GM18861 (cell line): ENCODE results near the gene COPS6.

Experiments used
- ATAC-seq: cut with Tn5 transposase; IDR thresholded peaks from one replicate; pipeline ENCODE4 v1.9.1; 2021; ENCODE audit not compliant: unreplicated experiment

COPS6 gene

DNA sequence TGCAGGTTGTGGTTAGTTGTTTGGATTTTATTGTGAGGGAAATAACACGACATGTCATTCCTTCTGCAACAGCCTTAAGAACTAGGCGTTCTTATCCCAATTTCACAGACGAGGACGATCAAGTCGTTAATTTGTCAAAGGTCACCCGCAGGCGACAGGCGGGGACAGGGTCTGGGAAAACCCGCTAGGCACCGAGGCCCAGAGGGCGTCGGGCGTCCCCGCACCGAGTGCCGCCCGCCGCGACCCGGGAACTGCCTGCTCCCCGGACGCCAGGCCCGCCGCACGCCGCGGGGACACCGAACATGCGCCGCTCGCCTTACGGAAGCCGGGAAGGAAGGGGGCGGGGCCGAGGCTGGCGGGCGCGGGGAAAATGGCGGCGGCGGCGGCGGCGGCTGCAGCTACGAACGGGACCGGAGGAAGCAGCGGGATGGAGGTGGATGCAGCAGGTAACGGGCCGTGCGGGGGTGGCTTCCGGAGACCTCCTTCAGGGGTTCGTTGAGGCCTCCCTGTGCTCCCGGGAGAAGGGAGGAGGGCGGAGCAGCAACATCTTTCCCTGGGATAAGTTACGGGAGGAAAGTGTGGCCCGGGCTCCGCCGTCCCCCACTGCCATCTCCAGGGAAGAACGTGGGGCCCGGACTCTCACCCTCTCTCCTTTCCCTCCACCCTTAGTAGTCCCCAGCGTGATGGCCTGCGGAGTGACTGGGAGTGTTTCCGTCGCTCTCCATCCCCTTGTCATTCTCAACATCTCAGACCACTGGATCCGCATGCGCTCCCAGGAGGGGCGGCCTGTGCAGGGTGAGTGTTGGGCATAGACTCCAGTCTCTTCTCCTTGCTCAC lies at the start of gene COPS6:
Gene COPS6 (plus strand): TSS at position 349 of the 837 bp plus-strand sequence. CDS start 22 bp downstream, at position 371.
- ATAC-seq = no peak

DNA sequence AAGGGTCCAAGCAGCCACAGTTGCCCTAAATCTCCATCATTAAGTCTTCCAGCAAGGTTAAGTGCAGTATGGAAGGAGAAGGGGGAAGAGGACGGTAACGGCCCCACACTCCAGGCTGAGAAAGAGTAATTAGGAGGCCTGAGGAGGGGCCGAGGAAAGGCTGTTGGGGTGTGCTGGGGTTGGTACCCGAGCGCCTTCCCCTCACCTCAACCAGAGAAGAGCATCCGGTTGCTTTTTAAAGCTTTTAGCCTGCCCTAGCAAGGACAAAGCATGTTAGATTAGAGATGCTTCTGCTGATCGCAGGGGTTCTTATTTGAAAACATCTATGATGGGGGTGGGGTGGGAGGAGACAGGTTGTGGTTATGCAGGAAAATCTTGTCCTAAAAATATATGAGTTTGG lies 48.2 kb upstream of the COPS6 start:
- ATAC-seq = no peak

DNA sequence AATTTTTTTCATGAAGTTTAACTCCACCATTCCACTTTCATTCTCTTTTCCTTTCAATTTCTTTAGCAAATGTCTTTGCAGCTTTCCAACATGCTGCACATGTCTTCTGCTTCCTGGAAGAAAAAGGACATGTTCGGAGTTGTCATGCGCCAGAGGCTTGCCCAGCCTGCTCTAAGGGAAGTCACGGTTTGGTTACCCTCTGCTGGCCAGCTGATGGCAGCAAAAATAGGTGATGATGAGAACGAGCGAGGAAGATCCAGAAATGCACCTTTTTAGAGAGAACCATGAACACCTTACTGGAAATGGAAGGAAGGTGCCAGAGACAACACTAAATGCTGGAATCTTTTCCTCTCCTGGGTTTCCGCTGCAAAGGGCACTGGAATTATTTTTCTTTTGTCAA lies 44.1 kb upstream of the COPS6 start:
- ATAC-seq = no peak

DNA sequence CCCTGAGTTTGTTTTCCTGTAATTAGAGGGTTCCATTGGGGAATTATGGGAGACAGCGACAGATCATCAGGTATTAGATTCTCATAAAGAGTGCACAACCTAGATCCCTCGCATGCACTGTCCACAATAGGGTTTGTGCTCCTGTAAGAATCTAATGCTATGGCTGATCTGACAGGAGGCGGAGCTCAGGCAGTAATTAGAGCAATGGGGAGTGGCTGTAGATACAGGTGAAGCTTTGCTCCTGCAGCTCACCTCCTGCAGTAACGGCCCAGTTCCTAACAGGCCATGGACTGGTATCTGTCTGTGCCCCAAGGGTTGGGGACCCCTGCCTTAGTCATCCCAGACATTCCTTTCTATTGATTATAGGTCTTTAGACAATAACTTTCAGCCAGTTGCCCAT lies 40.1 kb upstream of the COPS6 start:
- no peak for ATAC-seq

DNA sequence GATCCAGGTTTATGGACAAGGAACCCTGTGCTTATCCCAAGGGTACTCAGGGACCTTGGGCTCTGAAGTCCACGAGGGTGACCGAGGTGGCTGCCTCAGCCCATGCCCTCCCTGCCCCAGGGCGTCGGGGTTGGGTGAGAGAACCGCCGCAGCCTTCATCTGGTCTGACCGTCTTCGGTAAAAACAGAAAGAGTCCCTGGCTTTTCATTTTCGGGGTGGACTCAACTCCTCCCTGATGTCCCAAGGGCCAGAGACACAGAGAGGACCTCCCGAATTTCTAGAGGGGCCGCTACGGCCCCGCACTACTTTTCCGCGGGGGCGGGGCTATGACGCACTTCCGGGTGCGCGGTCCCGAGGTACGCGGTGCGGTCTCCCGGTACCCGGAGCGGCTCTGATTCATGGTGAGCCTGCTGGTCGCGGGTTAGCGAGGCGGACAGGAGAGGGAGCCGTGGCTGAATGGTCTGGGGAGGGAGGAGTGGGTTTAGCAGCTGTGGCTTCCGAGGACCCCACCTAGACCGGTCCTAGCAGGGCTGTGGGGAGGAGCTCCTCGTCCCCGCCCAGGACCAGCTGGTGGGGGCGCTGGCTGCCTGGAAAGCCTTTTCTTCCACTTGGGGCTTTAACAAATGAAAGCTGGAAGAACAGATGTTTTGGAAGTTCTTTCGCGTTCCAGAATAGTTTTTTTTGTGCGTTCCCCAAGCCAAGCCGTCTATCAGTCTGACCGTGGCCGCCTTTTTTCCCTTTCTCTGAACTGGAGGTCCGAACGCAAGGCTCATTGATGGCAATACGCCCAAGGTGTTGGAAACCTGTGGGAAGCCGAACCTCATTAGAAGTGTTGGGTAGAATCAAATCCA lies 39.1 kb upstream of the COPS6 start, which contains the start of gene ZSCAN21:
Gene ZSCAN21 (plus strand): TSS at position 334 of the 851 bp plus-strand sequence. CDS start 7,233 bp downstream, outside the sequence.
- peak; percentile 85 for ATAC-seq

DNA sequence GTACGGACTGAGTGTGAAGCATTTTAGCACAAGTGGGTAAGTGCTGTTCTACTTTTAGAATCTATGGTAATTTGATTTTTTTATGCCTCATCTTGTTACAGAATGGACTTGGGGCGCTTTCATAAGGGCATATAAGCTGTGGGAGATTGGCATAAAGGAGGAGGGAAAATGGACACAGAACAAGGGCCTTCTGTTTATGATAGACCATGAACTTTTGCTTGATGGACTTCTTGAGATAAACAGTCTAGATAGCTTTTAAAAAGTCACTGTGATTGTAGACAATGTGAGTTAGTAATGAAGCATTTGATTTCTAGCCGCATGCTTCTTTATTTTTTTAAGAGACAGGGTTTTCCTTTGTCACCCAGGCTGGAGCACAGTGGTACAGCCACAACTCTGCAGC lies 37.2 kb upstream of the COPS6 start:
- no peak for ATAC-seq

GRCh38 chr7:100053215-100053614 lies 35.6 kb upstream of the COPS6 start:
- no peak for ATAC-seq

DNA sequence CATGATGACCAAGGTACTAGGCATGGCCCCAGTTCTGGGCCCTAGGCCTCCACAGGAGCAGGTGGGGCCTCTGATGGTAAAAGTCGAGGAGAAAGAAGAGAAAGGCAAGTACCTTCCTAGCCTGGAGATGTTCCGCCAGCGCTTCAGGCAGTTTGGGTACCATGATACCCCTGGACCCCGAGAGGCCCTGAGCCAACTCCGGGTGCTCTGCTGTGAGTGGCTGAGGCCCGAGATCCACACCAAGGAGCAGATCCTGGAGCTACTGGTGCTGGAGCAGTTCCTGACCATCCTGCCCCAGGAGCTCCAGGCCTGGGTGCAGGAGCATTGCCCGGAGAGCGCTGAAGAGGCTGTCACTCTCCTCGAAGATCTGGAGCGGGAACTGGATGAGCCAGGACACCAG lies 31.8 kb upstream of the COPS6 start:
- ATAC-seq = no peak

DNA sequence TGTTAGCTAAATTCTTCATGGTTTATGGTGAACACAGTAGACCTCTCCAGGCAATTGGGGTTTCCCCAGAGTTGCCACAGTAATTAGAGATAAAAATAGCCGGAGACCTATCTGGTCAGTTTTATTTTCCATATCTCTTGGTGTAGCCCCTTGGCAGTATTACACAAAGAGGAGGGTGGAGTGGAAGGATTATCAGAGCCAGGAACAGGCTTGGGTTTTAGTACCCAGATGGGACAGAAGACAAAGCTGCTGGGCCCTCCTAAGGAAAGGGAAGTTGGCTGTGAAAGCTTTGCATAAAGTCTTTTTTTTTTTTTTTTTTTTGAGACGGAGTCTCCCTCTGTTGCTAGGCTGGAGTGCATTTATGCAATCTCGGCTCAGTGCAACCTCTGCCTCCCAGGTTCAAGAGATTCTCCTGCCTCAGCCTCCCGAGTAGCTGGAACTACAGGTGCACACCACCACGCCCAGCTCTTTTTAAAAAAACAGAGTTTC lies 29.5 kb upstream of the COPS6 start:
- ATAC-seq = no peak

DNA sequence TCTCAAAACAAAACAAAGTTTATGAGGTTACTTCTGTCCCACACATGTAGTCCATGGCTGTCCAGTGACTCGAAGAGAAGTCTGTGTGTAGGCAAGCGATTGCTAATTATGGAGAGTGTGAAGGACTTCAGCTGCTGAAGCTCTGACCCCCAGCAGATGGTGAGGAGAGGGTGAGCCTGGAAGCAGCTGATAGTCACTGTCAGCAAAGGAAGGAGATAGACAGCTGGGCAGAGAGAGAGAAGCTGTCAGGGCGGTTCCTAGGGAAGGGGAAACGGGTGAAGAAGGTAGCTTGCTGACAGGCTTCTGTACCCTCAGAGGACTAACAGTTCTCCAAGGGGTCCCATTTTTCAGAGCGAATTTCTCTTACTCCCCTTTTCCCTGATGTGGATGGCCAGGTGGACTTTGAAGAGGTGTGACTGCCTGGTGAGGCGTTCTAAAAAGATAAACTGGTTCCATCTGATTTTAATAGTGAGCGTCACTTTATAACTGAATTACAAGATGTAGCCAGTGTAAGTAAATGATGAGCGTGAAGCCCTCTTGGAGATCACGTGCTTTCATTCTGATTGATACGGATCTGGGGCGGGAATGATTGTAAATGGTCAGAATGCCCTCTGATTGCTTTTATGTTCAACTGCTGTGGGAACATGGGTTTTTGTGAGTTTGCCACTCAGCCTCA lies 27.1 kb upstream of the COPS6 start:
- ATAC-seq = no peak

DNA sequence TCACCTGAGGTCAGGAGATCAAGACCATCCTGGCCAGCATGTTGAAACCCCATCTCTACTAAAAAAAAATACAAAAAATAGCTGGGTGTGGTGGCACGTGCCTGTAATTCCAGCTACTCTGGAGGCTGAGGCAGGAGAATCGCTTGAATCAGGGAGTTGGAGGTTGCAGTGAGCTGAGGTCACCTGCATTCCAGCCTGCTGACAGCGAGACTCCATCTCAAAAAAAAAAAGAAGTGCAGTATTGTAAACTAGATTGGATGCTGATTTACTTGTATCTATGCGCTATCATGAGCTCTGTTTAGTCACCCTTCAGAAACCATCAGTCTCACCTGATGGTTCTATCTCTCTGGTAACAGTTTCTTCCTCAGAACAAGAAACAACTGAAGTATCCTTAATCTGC lies 25.4 kb upstream of the COPS6 start:
- no peak for ATAC-seq

DNA sequence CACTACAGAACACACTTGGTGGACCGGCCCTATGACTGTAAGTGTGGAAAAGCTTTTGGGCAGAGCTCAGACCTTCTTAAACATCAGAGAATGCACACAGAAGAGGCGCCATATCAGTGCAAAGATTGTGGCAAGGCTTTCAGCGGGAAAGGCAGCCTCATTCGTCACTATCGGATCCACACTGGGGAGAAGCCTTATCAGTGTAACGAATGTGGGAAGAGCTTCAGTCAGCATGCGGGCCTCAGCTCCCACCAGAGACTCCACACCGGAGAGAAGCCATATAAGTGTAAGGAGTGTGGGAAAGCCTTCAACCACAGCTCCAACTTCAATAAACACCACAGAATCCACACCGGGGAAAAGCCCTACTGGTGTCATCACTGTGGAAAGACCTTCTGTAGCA lies 24.6 kb upstream of the COPS6 start:
- ATAC-seq = no peak

GRCh38 chr7:100065452-100066186 lies 23.1 kb upstream of the COPS6 start:
- ATAC-seq = no peak

- ATAC-seq = no peak
Observed at GRCh38 chr7:100066953-100067352, 21.8 kb upstream of the COPS6 start.

DNA sequence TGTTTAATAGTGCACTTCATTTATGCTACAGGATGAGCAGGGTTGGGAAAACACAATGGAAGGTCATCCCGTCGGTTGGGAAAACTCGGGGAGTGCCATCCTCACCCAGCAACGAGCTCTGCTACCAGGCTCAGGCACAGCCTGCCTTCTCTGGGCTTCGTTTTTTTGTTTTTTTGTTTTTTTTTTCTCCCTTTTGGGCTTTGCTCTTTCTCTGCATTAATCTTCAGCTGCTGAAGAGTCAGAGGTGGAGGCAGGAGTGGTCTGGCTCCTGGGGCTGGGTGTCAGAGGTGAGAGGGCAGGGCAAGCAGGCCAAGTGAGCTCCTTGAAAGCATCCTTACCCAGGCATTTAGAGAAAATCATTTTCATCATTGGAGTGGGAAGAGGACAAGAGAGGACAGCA lies 18.8 kb upstream of the COPS6 start:
- ATAC-seq = no peak

DNA sequence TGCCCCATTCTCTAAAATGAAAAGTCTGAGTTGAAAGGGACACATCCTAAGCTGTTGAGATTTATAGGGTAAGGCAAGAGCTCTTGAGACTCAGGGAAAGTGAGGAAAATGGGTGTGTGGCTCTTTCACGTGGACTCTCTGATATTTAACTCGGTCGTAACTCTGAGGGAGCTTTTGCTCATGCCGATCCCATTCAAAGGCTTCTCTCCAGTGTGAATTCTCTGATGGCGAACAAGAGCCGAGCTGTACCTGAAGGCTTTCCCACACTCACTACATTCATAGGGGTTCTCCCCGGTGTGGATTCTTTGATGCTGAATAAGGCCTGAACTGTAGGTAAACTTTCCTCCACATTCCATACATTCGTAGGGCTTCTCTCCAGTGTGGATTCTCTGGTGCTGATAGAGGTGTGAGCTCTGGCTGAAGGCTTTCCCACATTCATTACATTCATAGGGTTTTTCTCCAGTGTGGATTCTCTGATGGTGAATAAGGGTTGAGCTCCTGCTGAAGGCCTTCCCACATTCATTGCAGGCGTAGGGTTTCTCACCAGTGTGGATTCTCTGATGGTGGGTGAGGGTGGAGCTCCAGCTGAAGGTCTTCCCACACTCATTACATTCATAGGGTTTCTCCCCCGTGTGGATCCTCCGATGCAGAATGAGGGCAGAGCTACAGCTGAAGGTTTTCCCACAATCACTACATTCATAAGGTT lies 17.6 kb upstream of the COPS6 start:
- ATAC-seq = no peak

DNA sequence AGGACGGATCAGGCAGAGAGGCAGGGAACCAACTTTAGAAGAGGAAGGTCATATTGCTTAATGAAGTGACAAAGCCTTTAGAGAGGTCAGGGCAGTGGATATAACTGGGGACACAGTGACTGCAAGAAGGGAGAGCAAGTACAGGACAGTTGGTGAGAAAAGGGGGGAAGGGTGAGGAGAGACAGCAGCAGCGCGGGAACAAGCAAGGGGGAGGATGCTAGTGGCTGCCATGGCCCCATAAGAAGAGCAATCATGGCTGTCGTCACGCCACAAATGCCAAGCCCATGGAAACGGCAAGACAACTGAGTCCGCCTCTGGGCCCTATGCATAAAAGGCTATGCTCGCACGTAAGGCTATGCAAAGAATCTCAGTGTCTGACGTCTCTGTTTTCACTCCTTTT lies 16.3 kb upstream of the COPS6 start:
- no peak for ATAC-seq

DNA sequence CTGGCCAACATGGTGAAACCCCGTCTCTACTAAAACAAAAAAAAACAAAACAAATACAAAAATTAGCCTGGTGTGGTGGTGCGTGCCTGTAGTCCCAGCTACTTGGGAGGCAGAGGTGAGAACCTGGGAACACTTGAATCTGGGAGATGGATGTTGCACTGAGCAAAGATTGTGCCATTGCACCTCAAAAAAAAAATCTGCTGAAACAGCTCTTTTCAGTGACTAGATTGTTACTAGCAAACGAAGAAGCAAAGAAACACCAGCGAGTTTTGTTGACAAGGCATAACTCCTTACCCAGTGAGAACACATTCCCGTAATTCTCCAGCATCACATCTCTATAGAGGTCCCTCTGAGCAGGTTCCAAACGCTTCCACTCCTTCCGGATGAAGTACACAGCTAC lies 13.9 kb upstream of the COPS6 start:
- ATAC-seq = no peak

DNA sequence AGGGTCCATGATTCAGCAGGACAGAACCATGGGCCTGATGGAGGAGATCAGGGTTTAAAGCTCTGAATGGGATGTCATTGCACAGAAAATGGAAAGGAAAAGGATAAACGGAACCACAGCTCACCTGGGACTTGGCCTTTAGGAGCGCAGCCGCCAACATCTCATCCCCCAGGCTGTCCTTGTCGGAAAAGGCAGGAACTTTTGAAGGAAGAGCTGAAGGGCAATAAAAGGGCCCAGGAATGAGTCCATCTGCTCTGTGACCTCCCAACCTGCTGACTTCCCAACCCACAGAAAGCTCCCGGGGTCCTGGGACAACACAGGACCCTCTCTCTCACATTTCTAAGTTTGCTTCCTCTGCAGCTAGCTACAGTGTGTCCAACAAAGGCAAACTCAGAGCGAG lies 13.4 kb upstream of the COPS6 start:
- ATAC-seq = no peak

- no peak for ATAC-seq
Observed at GRCh38 chr7:100077205-100077604, 11.6 kb upstream of the COPS6 start.
